Activated naive CD8-positive, alpha-beta T cell treated with anti-CD3 and anti-CD28 coated beads, Interleukin-2, amount 50 U/mL, for 24 hours (primary cell): ENCODE data around the gene TNFAIP8L2.

Experiments used
- ATAC-seq: fragments of 150-1000 bp; cut with Tn5 transposase; one replicate; pipeline ENCODE4 v1.10.0; 2021
- DNase-seq: peaks from one replicate; pipeline ENCODE4 v3.0.0; 2021
- H3K27ac Mint-ChIP-seq: one replicate; pipeline ENCODE4 v1.8.0; 2021; ENCODE audit warnings: mild to moderate bottlenecking, mixed read lengths
- H3K27me3 Mint-ChIP-seq: one replicate; pipeline ENCODE4 v1.8.0; 2021; ENCODE audit warnings: mixed read lengths
- H3K36me3 Mint-ChIP-seq: one replicate; pipeline ENCODE4 v1.8.0; 2021; ENCODE audit warnings: low read depth, mixed read lengths
- H3K4me1 Mint-ChIP-seq: one replicate; pipeline ENCODE4 v1.8.0; 2021; ENCODE audit warnings: mixed read lengths
- H3K4me3 Mint-ChIP-seq: one replicate; pipeline ENCODE4 v1.8.0; 2021; ENCODE audit warnings: mild to moderate bottlenecking, moderate library complexity, mixed read lengths
- H3K9me3 Mint-ChIP-seq: one replicate; pipeline ENCODE4 v1.8.0; 2021; ENCODE audit warnings: mixed read lengths

TNFAIP8L2 gene

DNA sequence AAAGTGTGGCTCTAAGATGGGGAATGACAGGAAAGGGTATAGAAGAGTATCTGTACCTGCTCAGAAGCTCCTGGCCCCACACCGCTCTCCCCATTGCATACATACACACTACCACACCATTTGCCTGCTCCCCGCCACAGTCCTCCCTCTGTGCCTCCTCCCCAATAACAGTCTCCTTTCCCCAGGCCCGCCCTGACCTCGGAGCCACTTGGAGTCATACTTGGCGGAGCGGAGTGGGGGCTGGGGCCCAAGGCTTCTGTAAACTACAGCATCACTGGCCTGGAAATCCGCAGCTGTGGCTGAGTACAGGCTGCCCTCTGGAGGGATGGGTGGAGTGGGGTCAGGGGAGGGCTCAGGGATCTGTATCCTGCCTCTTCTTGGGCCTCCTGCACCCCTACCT lies 18.7 kb upstream of the TNFAIP8L2 start:
- no peak for DNase-seq
- H3K27ac Mint-ChIP-seq = no peak overlapping the region
- ATAC-seq = no peak
- H3K4me1 Mint-ChIP-seq = no peaks in the 10 kb centered on the region
- no peaks in the 10 kb centered on the region for H3K36me3 Mint-ChIP-seq
- H3K4me3 Mint-ChIP-seq = no peak overlapping the region
- H3K9me3 Mint-ChIP-seq = no peaks in the 10 kb centered on the region
- no peaks in the 10 kb centered on the region for H3K27me3 Mint-ChIP-seq

- Mint-ChIP-seq H3K27ac (no peak overlapping the region), H3K4me3 (no peak overlapping the region), H3K36me3 (no peaks in the 10 kb centered on the region), H3K9me3 (no peaks in the 10 kb centered on the region), H3K4me1 (peaks cover 14% of the 10 kb centered on the region), H3K27me3 (peaks cover 3% of the 10 kb centered on the region)
- no peak for ATAC-seq
- DNase-seq = no peak
Measured at GRCh38 chr1:151142411-151143056, 13.9 kb upstream of the TNFAIP8L2 start.

DNA sequence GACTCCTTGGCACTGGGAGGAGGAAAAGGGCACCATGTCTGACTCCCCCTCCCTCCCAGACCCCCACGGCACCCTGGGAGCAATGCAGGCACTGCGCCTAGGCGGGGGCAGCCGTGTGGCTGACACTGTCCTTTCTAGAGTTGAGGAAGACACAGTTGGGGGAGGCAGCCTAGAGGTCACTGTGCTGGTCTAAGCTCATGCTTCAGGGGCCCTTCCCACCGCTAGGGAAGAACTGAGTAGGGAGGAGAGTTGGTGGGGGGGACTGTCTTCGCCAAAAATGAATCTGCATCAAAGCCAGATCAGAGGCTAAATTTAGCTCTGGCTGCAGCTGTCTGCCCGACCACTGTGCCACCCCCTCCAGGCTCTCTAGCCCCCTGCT lies 13.4 kb upstream of the TNFAIP8L2 start:
- H3K27ac Mint-ChIP-seq = no peak overlapping the region
- H3K4me1 Mint-ChIP-seq = peaks cover 16% of the 10 kb centered on the region
- no peaks in the 10 kb centered on the region for H3K36me3 Mint-ChIP-seq
- no peaks in the 10 kb centered on the region for H3K9me3 Mint-ChIP-seq
- peaks cover 3% of the 10 kb centered on the region for H3K27me3 Mint-ChIP-seq
- H3K4me3 Mint-ChIP-seq = no peak overlapping the region
- DNase-seq (no peak), ATAC-seq (no peak)

GRCh38 chr1:151143986-151144385 lies 12.5 kb upstream of the TNFAIP8L2 start:
- Mint-ChIP-seq H3K4me3 (no peak overlapping the region), H3K9me3 (no peaks in the 10 kb centered on the region), H3K27me3 (peaks cover 3% of the 10 kb centered on the region), H3K4me1 (peaks cover 16% of the 10 kb centered on the region), H3K36me3 (no peaks in the 10 kb centered on the region), H3K27ac (no peak overlapping the region)
- DNase-seq (no peak), ATAC-seq (no peak)

GRCh38 chr1:151144474-151145303 lies 11.8 kb upstream of the TNFAIP8L2 start:
- Mint-ChIP-seq H3K27ac (no peak overlapping the region), H3K4me1 (peaks cover 16% of the 10 kb centered on the region), H3K4me3 (no peak overlapping the region), H3K9me3 (no peaks in the 10 kb centered on the region), H3K36me3 (no peaks in the 10 kb centered on the region), H3K27me3 (peaks cover 3% of the 10 kb centered on the region)
- no peak for DNase-seq
- ATAC-seq = no peak

DNA sequence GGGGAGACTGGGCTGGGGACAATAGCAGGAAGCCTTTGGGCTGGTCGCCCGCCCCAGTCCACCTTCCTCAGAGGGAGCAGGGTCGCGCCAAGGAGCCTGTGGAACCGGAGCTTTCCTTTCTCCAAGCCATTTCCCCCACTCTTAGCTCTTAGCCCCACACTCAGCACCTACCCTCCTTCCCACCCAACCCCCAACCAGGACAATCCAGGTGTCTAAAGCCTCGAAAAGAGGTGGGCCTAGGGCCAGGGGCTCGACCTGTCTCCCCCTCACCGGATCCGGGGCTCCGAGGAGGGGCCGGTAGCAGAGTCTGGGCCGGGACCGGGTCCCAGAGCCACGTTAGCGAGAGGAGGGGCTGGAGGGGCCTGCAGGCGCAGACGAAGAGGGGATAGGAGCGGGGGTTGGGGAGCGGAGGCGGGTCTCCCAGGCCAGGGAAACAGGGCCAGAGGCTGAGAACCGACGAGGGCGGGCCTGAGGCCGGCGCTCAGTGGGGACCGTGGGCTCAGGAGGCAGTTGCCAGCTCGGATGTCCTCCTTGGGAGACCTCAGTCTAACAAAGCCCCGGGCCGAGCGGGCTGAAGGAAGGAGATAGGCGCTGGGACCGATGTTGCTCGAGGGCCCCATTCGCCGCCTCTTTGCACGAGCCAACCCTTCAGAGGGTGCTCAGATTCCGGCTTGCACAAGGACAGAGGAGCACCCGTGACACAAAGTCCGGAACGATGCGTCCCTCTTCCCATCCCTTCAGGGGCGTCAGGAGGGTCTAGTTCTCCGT lies 11.0 kb upstream of the TNFAIP8L2 start:
- ATAC-seq (peak; percentile 9), DNase-seq (peak; percentile 43)
- Mint-ChIP-seq H3K4me1 (peaks cover 16% of the 10 kb centered on the region), H3K9me3 (no peaks in the 10 kb centered on the region), H3K36me3 (no peaks in the 10 kb centered on the region), H3K27ac (no peak overlapping the region), H3K27me3 (peaks cover 3% of the 10 kb centered on the region), H3K4me3 (peak overlapping the region; percentile 85)

GRCh38 chr1:151146072-151146411 lies 10.4 kb upstream of the TNFAIP8L2 start:
- H3K27ac Mint-ChIP-seq = no peak overlapping the region
- no peaks in the 10 kb centered on the region for H3K36me3 Mint-ChIP-seq
- no peak for DNase-seq
- H3K4me1 Mint-ChIP-seq = peaks cover 16% of the 10 kb centered on the region
- no peaks in the 10 kb centered on the region for H3K9me3 Mint-ChIP-seq
- H3K27me3 Mint-ChIP-seq = peaks cover 3% of the 10 kb centered on the region
- H3K4me3 Mint-ChIP-seq = peak overlapping the region; percentile 85
- ATAC-seq = no peak

DNA sequence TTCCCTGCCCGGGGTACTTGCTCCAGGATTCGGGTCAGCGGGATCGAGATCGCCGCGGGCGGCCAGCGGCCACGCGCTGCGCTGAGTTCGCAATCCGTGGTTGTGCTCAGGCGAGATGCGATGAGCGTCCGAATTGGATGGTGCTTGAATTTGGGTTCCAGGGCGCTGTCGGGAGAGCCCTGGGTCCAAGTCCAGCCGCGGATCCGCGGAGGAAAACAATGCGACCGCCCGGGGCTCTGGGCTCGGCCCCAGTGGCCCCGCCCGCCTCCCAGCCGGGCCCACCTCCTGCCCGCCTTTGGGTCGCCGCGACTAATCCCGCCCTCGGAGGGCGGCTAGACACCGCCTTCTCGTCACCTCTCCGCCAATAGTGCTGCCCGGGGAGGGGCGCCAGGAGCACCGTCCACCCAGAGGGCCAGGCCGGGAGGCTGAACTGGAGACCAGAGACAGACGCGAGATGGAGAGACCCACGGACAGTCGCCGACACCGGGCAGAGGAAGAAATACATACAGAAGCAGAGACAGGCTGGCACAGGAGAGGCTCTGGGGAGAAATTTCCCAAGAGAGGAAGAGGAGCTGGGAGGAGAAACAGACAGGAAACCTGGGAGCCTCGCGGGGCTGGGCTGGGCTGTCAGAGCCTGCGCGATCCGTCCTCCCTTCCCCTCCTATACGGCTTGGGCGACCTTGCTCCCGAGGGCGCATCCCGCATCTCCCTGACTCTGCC lies 9.9 kb upstream of the TNFAIP8L2 start, which contains the start of gene SEMA6C:
Gene SEMA6C (minus strand): TSS at position 220 of the 720 bp plus-strand sequence. CDS start 4,010 bp downstream, outside the sequence.
- ATAC-seq = peak; percentile 100
- Mint-ChIP-seq H3K27me3 (peaks cover 3% of the 10 kb centered on the region), H3K9me3 (no peaks in the 10 kb centered on the region), H3K4me3 (peak within 1 kb of the TSS; percentile 85), H3K27ac (peak within 1 kb of the TSS; percentile 69), H3K36me3 (no peaks in the 10 kb centered on the region), H3K4me1 (peaks cover 16% of the 10 kb centered on the region)
- DNase-seq = peak; percentile 89

DNA sequence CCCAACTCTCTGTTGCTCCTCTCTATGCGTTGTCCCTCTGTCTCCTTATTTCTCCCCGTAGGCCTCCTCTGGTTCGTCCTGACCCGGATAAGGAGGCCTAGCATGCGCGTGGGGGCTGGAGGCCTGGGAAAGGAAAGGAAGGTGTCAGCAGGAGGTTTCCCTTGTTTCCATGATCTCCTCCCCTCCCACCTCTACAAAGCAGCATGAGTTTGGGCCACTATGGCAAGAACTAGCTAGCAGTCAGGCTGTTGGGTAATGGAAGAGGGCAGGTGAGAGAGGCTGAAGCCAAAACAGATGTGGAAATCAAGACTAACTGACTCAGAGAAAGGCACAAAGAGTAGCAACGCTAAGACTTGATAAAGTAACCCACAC lies 9.3 kb upstream of the TNFAIP8L2 start:
- Mint-ChIP-seq H3K9me3 (no peaks in the 10 kb centered on the region), H3K4me1 (peaks cover 16% of the 10 kb centered on the region), H3K4me3 (peak overlapping the region; percentile 85), H3K36me3 (no peaks in the 10 kb centered on the region), H3K27me3 (peaks cover 3% of the 10 kb centered on the region), H3K27ac (peak overlapping the region; percentile 69)
- no peak for DNase-seq
- no peak for ATAC-seq

- DNase-seq (no peak), ATAC-seq (no peak)
- H3K27me3 Mint-ChIP-seq = peaks cover 3% of the 10 kb centered on the region
- H3K36me3 Mint-ChIP-seq = no peaks in the 10 kb centered on the region
- no peak overlapping the region for H3K27ac Mint-ChIP-seq
- H3K4me1 Mint-ChIP-seq = peaks cover 16% of the 10 kb centered on the region
- no peaks in the 10 kb centered on the region for H3K9me3 Mint-ChIP-seq
- H3K4me3 Mint-ChIP-seq = peak overlapping the region; percentile 85
Measured at GRCh38 chr1:151147665-151148064, 8.8 kb upstream of the TNFAIP8L2 start.

DNA sequence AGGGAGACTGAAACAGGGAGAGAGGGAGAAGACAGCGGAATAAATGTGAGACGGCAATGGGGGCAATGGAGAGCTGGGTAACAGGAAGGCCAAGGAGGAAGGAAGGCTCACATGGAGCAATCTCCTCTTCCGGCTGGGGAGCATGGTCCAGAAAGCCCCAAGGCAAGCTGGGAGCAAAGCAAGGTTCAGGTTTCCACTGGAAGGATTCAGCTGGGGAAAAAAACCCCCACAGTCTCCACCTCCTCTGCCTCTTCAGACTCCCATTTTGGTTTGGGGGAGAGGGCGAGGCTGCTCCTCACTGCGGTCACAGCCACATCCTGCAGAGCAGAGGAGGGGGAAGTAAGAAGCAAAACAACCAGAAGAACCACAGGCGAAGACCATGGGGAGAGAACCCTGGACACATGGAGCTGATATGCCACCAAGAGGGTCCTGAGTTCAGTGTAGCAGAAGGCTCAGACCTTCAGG lies 650 bp downstream of the TNFAIP8L2 start:
- Mint-ChIP-seq H3K4me1 (peaks cover 58% of the 10 kb centered on the region), H3K9me3 (no peaks in the 10 kb centered on the region), H3K4me3 (peak overlapping the region; percentile 99), H3K27me3 (peaks cover 1% of the 10 kb centered on the region), H3K36me3 (peaks cover 47% of the 10 kb centered on the region), H3K27ac (peak overlapping the region; percentile 97)
- DNase-seq (peak; percentile 70), ATAC-seq (peak; percentile 56)

- H3K27me3 Mint-ChIP-seq = peaks cover 1% of the 10 kb centered on the region
- peaks cover 66% of the 10 kb centered on the region for H3K4me1 Mint-ChIP-seq
- H3K27ac Mint-ChIP-seq = peak overlapping the region; percentile 97
- ATAC-seq (peak; percentile 57), DNase-seq (peak; percentile 67)
- H3K36me3 Mint-ChIP-seq = peaks cover 52% of the 10 kb centered on the region
- no peaks in the 10 kb centered on the region for H3K9me3 Mint-ChIP-seq
- peak overlapping the region; percentile 99 for H3K4me3 Mint-ChIP-seq
Measured at GRCh38 chr1:151158326-151158725, 1.9 kb downstream of the TNFAIP8L2 start.

DNA sequence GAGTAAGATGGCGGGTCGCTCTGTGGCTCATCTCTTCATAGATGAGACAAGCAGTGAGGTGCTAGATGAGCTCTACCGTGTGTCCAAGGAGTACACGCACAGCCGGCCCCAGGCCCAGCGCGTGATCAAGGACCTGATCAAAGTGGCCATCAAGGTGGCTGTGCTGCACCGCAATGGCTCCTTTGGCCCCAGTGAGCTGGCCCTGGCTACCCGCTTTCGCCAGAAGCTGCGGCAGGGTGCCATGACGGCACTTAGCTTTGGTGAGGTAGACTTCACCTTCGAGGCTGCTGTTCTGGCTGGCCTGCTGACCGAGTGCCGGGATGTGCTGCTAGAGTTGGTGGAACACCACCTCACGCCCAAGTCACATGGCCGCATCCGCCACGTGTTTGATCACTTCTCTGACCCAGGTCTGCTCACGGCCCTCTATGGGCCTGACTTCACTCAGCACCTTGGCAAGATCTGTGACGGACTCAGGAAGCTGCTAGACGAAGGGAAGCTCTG lies 2.4 kb downstream of the TNFAIP8L2 start:
- no peaks in the 10 kb centered on the region for H3K9me3 Mint-ChIP-seq
- H3K4me3 Mint-ChIP-seq = peak overlapping the region; percentile 99
- peaks cover 1% of the 10 kb centered on the region for H3K27me3 Mint-ChIP-seq
- H3K36me3 Mint-ChIP-seq = peaks cover 52% of the 10 kb centered on the region
- peaks cover 66% of the 10 kb centered on the region for H3K4me1 Mint-ChIP-seq
- ATAC-seq = no peak
- DNase-seq = no peak
- H3K27ac Mint-ChIP-seq = peak overlapping the region; percentile 97

DNA sequence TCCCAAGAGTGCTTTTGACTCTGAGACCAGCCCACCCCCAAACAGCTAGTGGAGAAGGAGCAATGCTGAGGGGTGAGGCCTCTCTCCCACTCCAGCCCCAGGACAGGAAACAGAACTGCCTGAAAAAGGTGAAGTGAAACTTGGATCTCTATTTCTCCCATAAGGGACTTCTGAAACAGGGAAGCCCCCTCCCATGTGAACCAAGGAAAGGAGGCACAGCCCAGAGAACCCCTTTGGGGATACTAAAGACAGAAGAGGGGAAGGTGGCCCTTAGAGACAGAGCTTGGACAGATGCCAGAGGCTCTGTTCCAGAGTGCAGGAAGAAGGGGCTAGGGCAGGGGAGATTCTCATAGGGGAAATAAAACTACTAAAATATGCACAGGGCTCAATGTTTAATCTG lies 2.9 kb downstream of the TNFAIP8L2 start:
- Mint-ChIP-seq H3K27me3 (peaks cover 1% of the 10 kb centered on the region), H3K4me1 (peaks cover 70% of the 10 kb centered on the region), H3K36me3 (peaks cover 56% of the 10 kb centered on the region), H3K27ac (peak overlapping the region; percentile 97), H3K4me3 (peak overlapping the region; percentile 99), H3K9me3 (no peaks in the 10 kb centered on the region)
- DNase-seq = no peak
- no peak for ATAC-seq
